GM19023 (cell line): ENCODE measurements around the gene RCOR2.
"Not testable (repeated sequence)": the region's sequence is repeated elsewhere in the genome, so short reads cannot be mapped to it uniquely, and the experiment has no call there.

Experiments
- ATAC-seq: cut with Tn5 transposase; IDR thresholded peaks from one replicate; pipeline ENCODE4 v1.9.1; 2021; ENCODE audit warnings: mild to moderate bottlenecking, moderate library complexity; ENCODE audit not compliant: unreplicated experiment

Gene RCOR2

DNA sequence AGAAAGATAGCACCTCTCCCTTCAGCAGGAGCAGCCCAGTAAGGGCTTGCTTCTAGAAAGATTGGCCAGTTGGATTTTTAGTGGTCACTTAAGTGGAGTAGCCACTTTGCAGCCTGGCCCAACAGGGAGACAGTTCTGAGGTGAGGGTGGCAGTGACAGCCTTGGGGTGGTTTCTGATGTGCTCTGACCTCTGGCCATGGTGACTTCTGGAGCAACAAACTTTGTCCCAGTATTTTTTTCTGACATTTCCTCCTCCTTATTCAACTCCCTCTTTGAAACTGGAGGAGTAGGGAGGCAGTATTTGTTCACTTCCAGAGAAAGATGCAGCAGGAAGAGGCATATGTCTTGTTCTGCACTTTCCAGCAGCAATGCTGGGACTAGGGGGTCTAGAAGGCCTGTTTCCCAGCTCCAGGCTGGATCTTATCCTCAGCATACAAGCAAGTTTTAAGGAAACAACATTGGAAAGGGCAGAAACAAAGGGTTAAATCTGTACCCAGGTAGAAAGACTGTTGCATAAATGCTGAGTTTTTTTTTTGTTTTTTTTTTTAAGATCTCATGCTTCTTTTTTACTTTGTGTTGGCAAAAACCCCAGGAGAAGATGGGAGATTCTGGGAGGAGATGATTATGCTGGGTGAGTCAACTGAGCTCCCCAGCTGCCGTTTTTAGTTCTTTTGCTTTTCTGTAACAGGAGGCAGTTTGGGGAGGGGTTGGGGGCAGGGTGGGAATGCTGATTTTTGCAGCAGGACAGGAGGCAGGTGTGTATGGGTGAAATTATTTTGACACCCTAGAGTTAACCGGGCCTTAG, 37.2 kb downstream of the RCOR2 start:
- no peak for ATAC-seq

DNA sequence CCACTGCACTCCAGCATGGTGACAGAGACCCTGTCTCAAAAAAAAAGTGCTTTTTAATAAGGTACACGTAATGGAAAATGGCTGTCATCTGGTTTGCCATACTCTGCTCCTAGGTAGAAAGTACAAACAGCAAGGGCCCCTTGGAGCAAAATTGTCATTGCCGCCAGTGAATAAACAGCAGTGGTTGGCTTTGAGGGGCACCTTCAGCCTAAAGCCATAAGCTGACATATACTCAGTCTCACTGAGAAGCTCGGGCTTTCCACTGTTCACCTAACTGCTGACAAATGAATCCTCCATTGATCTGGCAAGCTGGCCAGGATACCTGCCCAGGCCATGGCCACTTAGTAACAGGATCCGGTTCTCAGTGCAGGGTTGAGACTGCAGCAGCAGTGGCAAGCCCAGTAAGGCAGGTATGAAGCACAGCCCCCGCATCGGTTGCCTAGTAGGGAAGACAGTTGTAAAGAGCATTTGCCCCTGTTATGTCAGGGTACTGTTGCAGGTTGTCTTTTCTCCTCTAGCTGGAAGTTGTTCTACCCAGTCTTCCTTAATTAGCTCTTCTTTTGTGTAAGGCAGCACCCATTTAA, 39.2 kb downstream of the RCOR2 start:
- no peak for ATAC-seq

DNA sequence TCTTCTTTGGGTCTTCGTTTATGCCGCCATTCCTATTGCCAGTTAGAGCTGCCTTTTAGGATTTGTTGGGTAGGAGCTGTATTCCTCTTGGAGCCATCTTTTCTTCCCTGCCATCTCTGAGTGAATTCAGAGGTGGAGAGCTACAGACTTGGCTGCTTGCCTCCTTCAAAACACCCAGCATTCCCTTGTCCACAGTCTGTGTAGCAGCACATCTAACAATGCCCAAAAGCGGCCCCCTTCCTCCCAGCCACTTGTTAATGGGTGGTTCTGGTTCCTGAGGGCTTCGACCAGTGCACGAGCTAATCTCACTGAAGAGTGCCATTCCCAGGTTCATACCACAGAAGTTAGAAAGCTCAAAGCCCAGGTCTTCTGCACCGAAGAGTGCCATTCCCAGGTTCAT, 40.3 kb downstream of the RCOR2 start:
- no peak for ATAC-seq

DNA sequence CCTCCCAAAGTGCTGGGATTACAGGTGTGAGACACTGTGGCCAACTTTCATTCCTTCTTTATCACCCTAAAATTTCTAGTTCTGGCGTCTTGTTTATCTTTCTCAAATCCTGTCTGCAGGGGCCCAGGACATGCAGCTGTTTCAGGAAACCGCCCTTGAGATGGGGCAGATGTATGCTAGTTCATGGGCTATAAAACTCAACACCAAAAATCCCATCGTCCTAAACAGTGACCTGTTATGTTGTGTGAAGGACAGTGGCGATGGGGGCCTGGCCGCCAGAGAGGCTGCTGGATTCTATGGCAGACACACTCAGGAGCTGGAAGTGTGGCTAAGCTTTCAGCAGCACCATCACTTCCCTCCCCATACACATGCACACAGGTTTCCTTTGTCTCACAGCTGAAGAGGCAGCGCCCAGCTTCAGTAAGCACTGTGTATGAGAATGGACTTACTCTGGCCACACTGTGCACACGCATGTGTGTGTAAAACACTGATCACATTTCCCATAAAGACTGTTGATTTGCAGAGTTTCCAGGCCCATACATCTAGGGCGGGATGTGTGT, 41.4 kb downstream of the RCOR2 start:
- ATAC-seq = no peak

DNA sequence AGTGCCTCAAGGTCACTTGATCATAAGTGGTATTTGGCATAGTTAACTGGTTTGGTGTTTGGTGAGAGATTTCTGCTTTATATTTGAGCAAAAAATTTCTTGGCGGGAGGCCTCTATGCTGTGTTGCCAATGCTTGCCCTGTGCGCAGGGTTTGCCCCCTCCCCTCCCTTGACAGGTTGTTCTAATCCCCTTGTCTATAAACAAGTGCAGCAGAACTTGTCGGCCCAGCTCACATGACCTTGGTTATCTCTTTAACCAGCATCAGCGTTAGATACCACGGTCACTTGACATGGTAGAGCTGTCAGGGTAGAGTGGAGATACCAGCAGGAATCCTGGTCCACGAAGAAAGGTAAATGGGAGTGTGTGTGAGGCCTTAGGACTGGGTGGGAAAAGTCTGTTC, 42.5 kb downstream of the RCOR2 start:
- ATAC-seq = no peak

DNA sequence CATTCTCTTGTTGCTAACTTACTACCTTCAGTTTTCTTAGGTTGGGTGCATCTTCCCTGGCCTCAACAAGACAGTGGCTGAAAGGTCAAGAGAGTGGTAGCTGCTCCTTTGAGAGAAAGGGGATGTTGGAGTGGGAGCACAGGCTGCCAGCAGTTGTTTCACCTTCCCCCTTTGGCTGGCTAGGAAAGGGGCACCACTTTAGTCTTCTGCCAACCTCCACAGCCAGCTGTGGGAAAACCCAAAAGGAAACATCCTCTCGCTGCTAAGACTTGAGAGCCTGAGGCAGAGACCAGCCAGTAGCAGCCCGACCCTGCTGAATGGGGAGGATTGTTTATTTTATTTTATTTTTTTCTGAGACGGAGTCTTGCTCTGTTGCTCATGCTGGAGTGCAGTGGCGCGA, 43.7 kb downstream of the RCOR2 start:
- ATAC-seq = no peak

DNA sequence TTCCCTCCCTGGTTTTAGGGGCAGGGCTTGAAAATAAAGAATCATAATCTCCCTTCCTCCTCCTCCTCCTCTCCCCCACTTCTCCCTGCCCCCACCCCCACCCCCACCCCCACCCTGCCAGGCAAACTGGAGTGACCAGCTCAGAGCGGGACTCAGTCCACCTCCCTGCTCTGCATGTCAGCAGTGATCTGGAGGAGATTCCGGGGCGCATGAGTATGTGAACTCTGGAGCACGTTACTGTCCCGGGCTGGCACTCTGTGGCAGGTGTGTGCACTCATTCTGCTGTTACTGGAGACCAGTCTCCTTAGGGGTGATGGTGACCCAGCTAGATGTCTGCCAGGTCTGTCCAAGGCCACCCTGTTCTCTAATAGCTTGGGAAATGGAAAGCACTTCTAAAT, 44.2 kb downstream of the RCOR2 start:
- no peak for ATAC-seq

DNA sequence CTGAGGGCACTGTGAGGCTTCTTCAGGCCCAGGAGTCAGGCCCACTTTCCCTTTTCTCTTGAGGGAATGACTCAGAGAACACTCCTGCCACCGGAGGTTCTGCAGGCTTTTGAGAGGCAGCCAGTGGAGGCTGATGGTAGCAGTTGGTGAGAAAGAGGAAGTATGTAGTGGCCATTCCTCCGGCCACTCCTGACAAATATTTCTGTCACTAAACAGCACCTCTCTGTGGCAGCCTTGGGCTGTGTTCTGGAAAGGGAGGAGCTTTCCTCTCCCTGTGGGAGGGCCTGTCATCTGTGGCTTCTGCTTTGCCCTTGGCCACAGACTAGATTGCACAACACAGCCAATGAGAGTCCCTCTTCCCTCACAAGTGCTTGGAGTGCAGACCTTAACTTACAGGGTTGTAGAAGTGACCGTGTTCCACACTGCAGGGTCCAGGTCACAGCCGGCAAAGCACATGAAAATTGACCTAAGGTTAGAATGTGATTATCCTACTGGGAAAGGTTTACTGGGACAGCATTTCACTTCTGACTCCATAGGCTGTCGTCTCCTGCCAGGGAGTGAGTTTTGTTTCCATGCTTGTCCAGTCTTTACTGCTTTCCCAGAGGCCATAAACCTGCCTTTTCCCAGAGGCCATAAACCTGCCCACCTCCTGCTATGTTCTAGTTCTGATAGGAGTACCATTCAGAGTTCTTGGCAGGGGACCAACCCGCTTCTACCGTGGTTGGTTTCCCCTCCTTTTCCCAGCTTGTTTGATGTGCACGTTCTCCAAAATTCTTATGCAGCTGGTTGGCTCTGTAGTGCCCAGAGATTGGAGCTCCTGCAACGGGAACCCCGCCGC, 44.8 kb downstream of the RCOR2 start:
- ATAC-seq = peak; percentile 72

DNA sequence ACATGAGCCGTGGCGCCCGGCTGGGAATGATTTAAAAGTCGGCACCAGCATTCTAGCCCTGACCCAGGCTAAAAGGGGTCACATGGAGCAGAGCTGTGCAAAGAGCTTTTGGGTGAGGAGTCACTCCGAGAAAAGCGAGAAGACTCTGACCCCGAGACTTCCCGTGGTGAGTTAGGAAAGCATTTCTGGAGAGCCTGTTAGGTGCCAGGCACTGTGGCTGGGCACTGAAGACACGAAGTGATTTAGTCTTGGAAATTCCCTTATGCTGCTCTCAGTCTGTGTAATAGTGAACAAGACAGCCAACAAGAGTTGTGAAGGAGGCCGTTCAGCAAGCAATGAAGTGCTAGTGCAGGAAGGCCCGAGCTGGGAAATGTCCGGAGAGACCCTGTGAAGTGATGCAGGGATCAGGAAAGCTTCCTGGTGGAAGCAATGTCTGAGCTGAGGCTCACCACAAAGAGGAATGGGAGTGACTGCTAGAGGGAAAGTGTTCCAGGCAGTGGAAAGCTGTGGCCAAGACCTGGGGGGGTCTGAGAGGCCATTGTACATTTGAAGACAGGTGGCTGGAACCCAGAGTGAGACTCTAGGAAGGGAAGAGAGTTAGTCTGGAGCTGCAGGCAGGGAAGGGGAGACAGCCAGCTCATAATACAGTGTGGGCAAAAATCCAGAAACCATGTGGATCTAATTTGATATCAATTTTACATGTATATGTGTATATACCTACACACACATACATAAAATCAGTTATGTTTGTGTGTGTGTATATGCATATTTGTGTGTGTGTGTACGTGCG, 46.4 kb downstream of the RCOR2 start:
- ATAC-seq = no peak

DNA sequence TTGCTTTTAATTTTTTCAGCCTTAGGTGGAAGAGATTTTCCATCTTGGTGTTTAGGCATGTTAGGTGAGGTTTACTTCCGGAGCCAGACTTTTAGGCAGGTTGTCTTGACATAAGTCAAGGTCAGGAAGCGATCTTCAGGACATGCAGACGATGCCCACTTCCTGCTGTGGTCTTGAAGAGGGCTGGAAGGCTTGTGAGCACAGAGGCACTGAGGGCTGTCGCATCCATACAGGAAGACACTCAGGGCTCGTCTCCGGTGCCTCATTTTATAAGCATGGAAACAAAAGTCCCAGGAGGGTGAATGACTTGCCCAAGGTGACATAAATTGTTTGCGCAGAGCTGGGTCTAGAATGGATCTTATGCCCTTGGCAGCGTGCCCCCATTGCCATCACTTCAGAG, 47.3 kb downstream of the RCOR2 start:
- ATAC-seq = no peak

DNA sequence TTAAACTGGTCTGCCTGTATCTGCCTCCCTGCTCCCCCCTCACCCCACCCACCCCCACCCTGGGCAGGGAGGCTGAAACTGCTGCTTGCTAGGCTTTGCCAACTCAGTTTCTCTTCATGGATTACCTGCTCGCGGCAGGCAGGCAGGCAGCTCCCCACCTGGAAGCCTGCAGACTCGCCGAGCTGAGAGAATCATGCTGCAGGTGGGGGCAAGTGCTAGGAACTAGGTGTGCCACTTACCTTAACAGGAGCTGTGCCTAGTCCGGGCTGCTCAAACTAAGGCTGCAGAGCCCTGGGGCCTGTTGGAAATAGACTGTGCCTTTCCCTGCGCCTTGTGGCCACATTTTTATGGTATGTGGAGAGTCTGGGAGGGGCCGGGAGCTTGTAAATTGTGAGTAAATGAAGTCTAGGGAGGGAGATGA, 47.8 kb downstream of the RCOR2 start:
- no peak for ATAC-seq

DNA sequence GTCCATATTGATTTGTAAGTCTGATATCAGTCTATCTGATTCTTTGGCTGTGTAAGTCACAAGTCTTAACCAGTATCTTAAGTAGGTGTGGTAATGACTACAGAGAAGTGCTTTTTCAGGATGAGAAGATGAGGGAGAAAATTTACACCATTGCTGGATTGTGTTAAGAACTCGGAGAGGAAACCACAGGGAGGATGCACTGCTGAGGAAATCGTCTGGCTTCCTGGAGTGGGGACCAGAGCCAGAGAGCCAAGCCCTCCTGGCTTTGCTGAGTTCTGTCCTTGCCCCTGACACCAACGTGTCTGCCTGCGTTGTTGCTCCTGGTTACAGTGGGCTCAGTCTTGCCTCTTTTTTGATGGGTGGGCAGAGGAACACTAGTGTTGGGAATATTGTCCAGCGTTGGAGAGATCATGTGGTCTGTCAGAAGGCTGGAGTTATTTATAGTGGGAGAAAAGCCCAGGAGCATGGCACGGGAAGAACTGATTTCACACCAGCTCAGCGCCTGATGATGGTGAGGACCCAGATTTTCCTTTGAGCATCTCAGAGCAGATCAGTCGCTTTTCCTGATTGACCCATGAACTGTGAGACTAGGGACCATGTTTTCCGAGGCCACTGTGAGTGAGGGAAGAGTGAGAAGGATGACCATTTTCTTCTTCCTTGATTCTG, 48.4 kb downstream of the RCOR2 start:
- no peak for ATAC-seq

DNA sequence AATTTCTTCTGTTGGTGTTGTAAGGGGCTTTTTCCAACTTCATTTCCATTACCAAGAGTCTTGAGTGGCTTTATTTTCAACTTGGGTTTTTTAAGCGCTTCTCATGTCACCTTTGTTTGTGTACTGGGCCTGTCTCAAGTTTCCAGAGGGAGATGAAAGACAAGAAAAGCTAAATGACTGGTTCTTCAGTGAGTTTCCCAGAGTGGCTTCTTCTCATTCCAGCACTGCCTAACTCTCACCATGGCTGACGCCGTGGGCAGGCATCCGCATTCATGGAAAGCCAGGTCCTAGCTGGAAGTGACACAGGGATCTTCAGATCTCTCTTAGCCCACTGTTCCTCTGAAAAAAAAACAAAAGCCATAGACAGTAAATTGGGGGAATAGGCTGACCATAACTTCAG, 49.5 kb downstream of the RCOR2 start:
- no peak for ATAC-seq

DNA sequence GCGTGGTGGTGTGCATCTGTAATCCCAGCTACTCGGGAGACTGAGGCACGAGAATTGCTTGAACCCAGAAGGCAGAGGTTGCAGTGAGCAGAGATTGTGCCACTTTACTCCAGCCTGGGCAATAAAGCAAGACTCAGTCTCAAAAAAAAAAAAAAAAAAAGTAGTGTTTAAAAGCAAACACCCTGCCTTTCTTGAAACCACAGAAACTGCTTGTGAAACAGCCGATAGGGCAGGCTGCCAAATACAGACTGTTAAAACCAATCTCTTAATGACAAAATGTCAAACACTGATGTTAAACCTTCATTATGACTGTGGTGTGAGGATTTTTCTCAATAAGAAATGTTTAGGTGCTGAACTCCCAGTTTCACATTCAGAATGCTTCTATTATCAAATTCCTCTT, 50.8 kb downstream of the RCOR2 start:
- no peak for ATAC-seq

DNA sequence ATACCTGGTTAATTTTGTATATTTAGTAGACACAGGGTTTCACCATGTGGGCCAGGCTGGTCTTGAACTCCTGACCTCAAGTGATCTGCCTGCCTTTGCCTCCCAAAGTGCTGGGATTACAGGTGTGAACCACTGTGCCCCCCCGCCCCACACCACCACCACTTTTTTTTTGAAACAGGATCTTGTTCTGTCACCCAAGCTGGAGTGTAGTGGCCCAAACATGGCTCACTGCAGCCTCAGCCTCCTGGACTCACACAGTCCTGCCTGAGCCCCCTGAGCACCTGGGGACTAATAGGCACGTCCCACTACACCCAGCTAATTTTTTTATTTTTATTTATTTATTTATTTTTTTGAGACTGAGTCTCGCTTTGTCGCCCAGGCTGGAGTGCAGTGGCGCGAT, 53.3 kb downstream of the RCOR2 start:
- ATAC-seq = not testable (repeated sequence)

DNA sequence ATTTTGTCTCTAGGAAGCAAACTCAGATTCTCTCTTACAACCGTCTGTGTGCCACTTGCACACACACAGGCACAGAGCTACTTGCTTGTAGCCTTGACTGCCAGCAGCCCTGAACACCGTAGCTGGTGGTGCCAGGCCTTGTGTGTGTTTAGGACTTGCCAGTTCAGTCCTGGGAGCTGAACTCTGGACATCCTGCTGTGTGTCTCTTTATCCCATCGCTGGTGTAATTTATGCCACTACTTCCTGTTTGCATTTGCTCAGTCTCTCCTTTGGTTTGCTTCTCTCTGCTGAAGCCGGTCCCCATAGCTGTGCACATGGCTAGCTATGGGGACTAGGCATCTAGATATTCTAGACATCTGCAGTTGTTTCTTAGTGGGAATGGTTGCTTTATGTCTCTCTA, 54.0 kb downstream of the RCOR2 start:
- no peak for ATAC-seq
